SK-N-SH (cell line): ENCODE measurements around the gene SFPQ. TPM values are rescaled to one million over a fixed set of nuclear protein-coding genes. Genes with fewer than 3 reads are reported as not detected.

Source experiments
- CTCF ChIA-PET: fragments of 300-600, 350-600 bp; formaldehyde crosslinking; extraction: SDS; loops from one replicate; lab custom pipeline; 2021; lab: Yijun Ruan, JAX
- POLR2A ChIA-PET: fragments of 350-600 bp; sonication (Branson Sonifier 250); formaldehyde crosslinking; extraction: SDS; loops from one replicate; lab custom pipeline; 2020; ENCODE audit warnings: antibody characterized with exemption, inconsistent platforms; lab: Yijun Ruan, JAX
- DNase-seq: peaks from one replicate; pipeline ENCODE4 v3.0.0; 2012
- H2AFZ ChIP-seq: fragments of 200-600 bp; sonication (generic); 2 replicates; pipeline ENCODE4 v1.8.1; 2016; ENCODE audit warnings: antibody characterized with exemption, mild to moderate bottlenecking, low read depth
- H3F3A ChIP-seq: fragments of 200-600 bp; sonication (generic); replicated peaks from 2 replicates; pipeline ENCODE3; 2016; ENCODE audit warnings: antibody characterized with exemption, mild to moderate bottlenecking; ENCODE audit not compliant: insufficient read depth
- H3K27ac ChIP-seq, 2 experiments: fragments of 200-500 bp in 1 of 2; fragments of 200-600 bp in 1 of 2; sonication (Bioruptor generic) in 1 of 2; sonication (generic), shearing (Covaris generic) in 1 of 2; 2 replicates each; pipeline versions ENCODE4 v1.5.1 to v1.6.1; 2014 to 2016; ENCODE audit warnings: low read depth in 2 of 2, inconsistent platforms in 1 of 2, low read length in 1 of 2, mild to moderate bottlenecking in 1 of 2, mixed read lengths in 1 of 2
- H3K27me3 ChIP-seq: fragments of 200-600 bp; sonication (generic), shearing (Covaris generic); 2 replicates; pipeline ENCODE4 v1.6.1; 2016; ENCODE audit warnings: mixed run types; ENCODE audit not compliant: insufficient read depth
- H3K36me3 ChIP-seq, 2 experiments: fragments of 200-500 bp in 1 of 2; fragments of 200-600 bp in 1 of 2; sonication (Bioruptor generic) in 1 of 2; sonication (generic) in 1 of 2; replicated peaks in 1 of 2; 2 replicates each; pipeline versions ENCODE3 to v1.5.1; 2014 to 2016; ENCODE audit warnings: low read length in 1 of 2, mild to moderate bottlenecking in 1 of 2; ENCODE audit not compliant: insufficient read depth in 2 of 2, control insufficient read depth in 1 of 2
- H3K4me1 ChIP-seq, 2 experiments: fragments of 200-500 bp in 1 of 2; fragments of 200-600 bp in 1 of 2; sonication (Bioruptor generic) in 1 of 2; sonication (generic), shearing (Covaris generic) in 1 of 2; 2 replicates each; pipeline versions ENCODE4 v1.5.1 to v1.6.1; 2014 to 2016; ENCODE audit warnings: low read depth in 1 of 2, low read length in 1 of 2, mixed run types in 1 of 2; ENCODE audit not compliant: insufficient read depth in 2 of 2, control insufficient read depth in 1 of 2
- H3K4me2 ChIP-seq: fragments of 200-600 bp; sonication (generic), shearing (Covaris generic); 2 replicates; pipeline ENCODE4 v1.6.1; 2017; ENCODE audit warnings: mixed run types
- H3K4me3 ChIP-seq, 2 experiments: fragments of 200-500 bp in 1 of 2; fragments of 200-600 bp in 1 of 2; sonication (Bioruptor generic) in 1 of 2; sonication (generic), shearing (Covaris generic) in 1 of 2; 2 replicates each; pipeline versions ENCODE4 v1.5.1 to v1.8.1; 2014 to 2016; ENCODE audit warnings: low read depth in 2 of 2, inconsistent platforms in 1 of 2, low read length in 1 of 2, mild to moderate bottlenecking in 1 of 2, mixed read lengths in 1 of 2, moderate library complexity in 1 of 2
- H3K79me2 ChIP-seq: fragments of 200-600 bp; sonication (generic); 2 replicates; pipeline ENCODE4 v1.8.1; 2017; ENCODE audit warnings: mild to moderate bottlenecking; ENCODE audit not compliant: insufficient read depth
- H3K9ac ChIP-seq: fragments of 200-600 bp; sonication (generic); 2 replicates; pipeline ENCODE4 v1.6.1; 2017; ENCODE audit warnings: mixed run types
- H3K9me2 ChIP-seq: fragments of 200-600 bp; sonication (generic); 2 replicates; pipeline ENCODE4 v1.6.1; 2017; ENCODE audit warnings: mixed run types
- H3K9me3 ChIP-seq: fragments of 200-600 bp; sonication (generic); 2 replicates; pipeline ENCODE4 v1.6.1; 2017; ENCODE audit warnings: mixed run types, mild to moderate bottlenecking, moderate library complexity
- H4K20me1 ChIP-seq: fragments of 200-600 bp; sonication (generic); 2 replicates; pipeline ENCODE4 v1.6.1; 2017; ENCODE audit warnings: mild to moderate bottlenecking, mixed run types; ENCODE audit not compliant: insufficient read depth
- EP300 ChIP-seq, 2 experiments: IDR thresholded peaks; 2 replicates each; pipeline versions ENCODE4 v1.4.0 to v1.6.1; 2012; ENCODE audit warnings: borderline replicate concordance in 1 of 2, low read depth in 1 of 2, low read length in 1 of 2
- EZH2phosphoT487 ChIP-seq: fragments of 200-600 bp; sonication (generic); IDR thresholded peaks from 2 replicates; pipeline ENCODE4 v1.6.1; 2017; ENCODE audit warnings: low read depth, mixed run types, mild to moderate bottlenecking, antibody characterized with exemption, moderate library complexity, borderline replicate concordance
- FOSL2 ChIP-seq: IDR thresholded peaks from 2 replicates; pipeline ENCODE4 v1.4.0; 2012; ENCODE audit warnings: low read depth, mild to moderate bottlenecking, moderate library complexity, borderline replicate concordance
- FOXJ3 ChIP-seq: sonication (generic); formaldehyde crosslinking; IDR thresholded peaks from 2 replicates; pipeline ENCODE4 v1.5.1; 2020; ENCODE audit warnings: mild to moderate bottlenecking, missing genetic modification reagents
- GABPA ChIP-seq: IDR thresholded peaks from 2 replicates; pipeline ENCODE4 v1.4.0; 2012; ENCODE audit warnings: low read depth, mild to moderate bottlenecking
- GATA2 ChIP-seq: sonication (generic); formaldehyde crosslinking; IDR thresholded peaks from 2 replicates; pipeline ENCODE4 v1.5.0; 2020; ENCODE audit warnings: mild to moderate bottlenecking, missing genetic modification reagents
- MAX ChIP-seq: IDR thresholded peaks from 2 replicates; pipeline ENCODE4 v1.4.0; 2012; ENCODE audit warnings: low read depth
- NRF1 ChIP-seq: IDR thresholded peaks from 2 replicates; pipeline ENCODE4 v1.6.1; 2012; ENCODE audit warnings: low read depth, mild to moderate bottlenecking, low read length
- POLR2AphosphoS5 ChIP-seq: IDR thresholded peaks from 2 replicates; pipeline ENCODE4 v1.6.1; 2012; ENCODE audit warnings: low read depth, low read length
- RAD21 ChIP-seq: IDR thresholded peaks from 2 replicates; pipeline ENCODE4 v1.6.1; 2012; ENCODE audit warnings: mild to moderate bottlenecking, low read length
- RFX5 ChIP-seq: IDR thresholded peaks from 2 replicates; pipeline ENCODE4 v1.6.1; 2012; ENCODE audit warnings: mild to moderate bottlenecking, improper control_type of control experiment, low read length
- SIN3A ChIP-seq: IDR thresholded peaks from 2 replicates; pipeline ENCODE4 v1.6.1; 2012; ENCODE audit warnings: low read depth, mild to moderate bottlenecking, low read length, moderate library complexity, borderline replicate concordance
- TCF12 ChIP-seq: IDR thresholded peaks from 2 replicates; pipeline ENCODE4 v1.4.0; 2012
- USF1 ChIP-seq: IDR thresholded peaks from 2 replicates; pipeline ENCODE4 v1.4.0; 2012; ENCODE audit warnings: low read depth, borderline replicate concordance
- ZBTB33 ChIP-seq: IDR thresholded peaks from 2 replicates; pipeline ENCODE4 v1.4.0; 2012; ENCODE audit warnings: low read depth, borderline replicate concordance
- WGBS: methylation state at CpG from one replicate; pipeline ENCODE4 v1.1.6; 2017; ENCODE audit warnings: low lambda C conversion rate; 5-methylcytosine and 5-hydroxymethylcytosine counted together
- polyA plus RNA-seq, 3 experiments: library from polyadenylated mRNA; depleted of rRNA; stranded (reverse); fragments of >200 nt; gene quantifications; 2 replicates each; pipeline ENCODE4 v1.2.3, GENCODE V29; 2012
- TF ChIP-seq, protein P1 (sequence below): IDR thresholded peaks from 2 replicates; pipeline ENCODE4; 2012

The SFPQ gene
- polyA plus RNA-seq, 1 of the 3 experiments (the other 2 are of a cell fraction), result 85.6 TPM

DNA sequence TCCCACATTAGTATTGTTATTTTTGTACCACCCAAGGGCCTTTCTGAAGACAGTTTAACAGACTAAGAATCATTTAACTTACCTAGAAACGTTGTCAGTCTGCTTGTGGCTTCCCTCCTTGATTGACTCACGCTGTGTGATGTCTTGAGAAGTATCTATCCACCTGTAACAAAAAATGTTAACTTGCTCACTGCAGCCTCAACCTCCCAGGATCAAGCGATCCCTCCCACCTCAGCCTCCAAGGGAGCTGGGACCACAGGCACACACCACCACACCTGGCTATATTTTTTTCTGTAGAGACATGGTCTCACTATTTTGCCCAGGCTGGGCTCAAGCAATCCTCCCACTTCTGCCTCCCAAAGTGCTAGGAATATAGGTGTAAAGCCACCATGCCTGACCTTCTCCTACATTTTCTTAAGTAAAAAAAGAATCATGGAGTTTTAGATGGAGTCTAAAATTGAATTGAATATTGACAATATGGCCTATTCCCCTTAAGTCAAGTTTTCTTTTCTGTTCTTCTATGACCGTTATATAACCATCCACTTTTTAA lies 15.6 kb downstream of the SFPQ start:
- Histone ChIP-seq H3K4me3 (no peak overlapping the region), H3K36me3 (peaks cover 69 to 76% of the 10 kb centered on the region in 2 experiments), H3K9me2 (no peaks in the 10 kb centered on the region; the same call in 1 of the 2 replicates), H3K27ac (peak overlapping the region in 1 of 2 experiments; percentile 8; a peak in 1 of 4 replicates), H3K27me3 (no peaks in the 10 kb centered on the region), H4K20me1 (peaks cover 86% of the 10 kb centered on the region), H2AFZ (no peak overlapping the region), H3K4me1 (peaks cover 0 to 6% of the 10 kb centered on the region in 2 experiments; a peak in 2 of 4 replicates), H3F3A (peaks cover 85% of the 10 kb centered on the region), H3K79me2 (peaks cover 47% of the 10 kb centered on the region), H3K4me2 (no peak overlapping the region), H3K9me3 (no peaks in the 10 kb centered on the region), H3K9ac (no peak overlapping the region)
- DNase-seq, result no peak
- 93% methylated on average over 4 of the region's 4 CpGs for WGBS
- ChIA-PET POLR2A (interaction anchor here (0.7 kb wide), 1 partner anchor 886 kb away, joined by 4 read pairs; no protein-coding TSS in a partner anchor), CTCF (interaction anchor here (0.9 kb wide), 1 partner anchor 13 kb away, joined by 3 read pairs; no protein-coding TSS in a partner anchor)
- TF ChIP-seq, protein P1, sequence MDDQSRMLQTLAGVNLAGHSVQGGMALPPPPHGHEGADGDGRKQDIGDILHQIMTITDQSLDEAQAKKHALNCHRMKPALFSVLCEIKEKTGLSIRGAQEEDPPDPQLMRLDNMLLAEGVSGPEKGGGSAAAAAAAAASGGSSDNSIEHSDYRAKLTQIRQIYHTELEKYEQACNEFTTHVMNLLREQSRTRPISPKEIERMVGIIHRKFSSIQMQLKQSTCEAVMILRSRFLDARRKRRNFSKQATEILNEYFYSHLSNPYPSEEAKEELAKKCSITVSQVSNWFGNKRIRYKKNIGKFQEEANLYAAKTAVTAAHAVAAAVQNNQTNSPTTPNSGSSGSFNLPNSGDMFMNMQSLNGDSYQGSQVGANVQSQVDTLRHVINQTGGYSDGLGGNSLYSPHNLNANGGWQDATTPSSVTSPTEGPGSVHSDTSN, result no peak
- TF ChIP-seq RFX5 (no peak), FOSL2 (no peak), TCF12 (no peak), SIN3A (no peak), EP300 (IDR thresholded peaks at IDR 0.05; ENCODE audit: borderline replicate concordance in 1 of 2, low read depth in 1 of 2, low read length in 1 of 2) (no peak), NRF1 (no peak), EZH2phosphoT487 (no peak), USF1 (no peak), GATA2 (CRISPR knock-in tag) (no peak), POLR2AphosphoS5 (no peak), RAD21 (no peak)

DNA sequence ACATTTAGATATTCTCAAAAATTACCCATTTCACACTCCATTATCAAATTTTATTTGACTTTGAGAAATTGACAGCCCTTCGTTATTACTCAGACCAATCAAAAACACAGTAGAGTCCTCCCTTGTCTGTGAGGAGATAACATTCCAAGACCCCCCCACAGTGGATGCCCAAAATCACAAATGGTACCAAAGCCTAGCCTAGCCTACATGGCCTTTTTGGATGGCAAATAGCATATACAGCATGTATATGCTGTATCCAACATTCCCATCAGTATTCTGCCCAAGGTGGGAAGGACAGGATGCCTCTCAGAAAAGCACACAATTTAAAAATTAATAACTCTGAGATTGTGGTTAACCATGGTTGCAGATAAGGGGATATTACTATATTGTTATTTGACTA lies 17.3 kb downstream of the SFPQ start:
- Histone ChIP-seq H3F3A (peaks cover 71% of the 10 kb centered on the region), H3K9me2 (no peaks in the 10 kb centered on the region; the same call in 1 of the 2 replicates), H3K4me1 (no peaks in the 10 kb centered on the region; a peak in 2 of 4 replicates), H3K79me2 (peaks cover 30% of the 10 kb centered on the region), H3K9ac (no peak overlapping the region), H3K36me3 (peaks cover 52 to 58% of the 10 kb centered on the region in 2 experiments), H3K4me2 (no peak overlapping the region), H3K27me3 (no peaks in the 10 kb centered on the region), H3K9me3 (no peaks in the 10 kb centered on the region), H3K4me3 (no peak overlapping the region), H3K27ac (no peak overlapping the region), H2AFZ (no peak overlapping the region), H4K20me1 (peaks cover 69% of the 10 kb centered on the region)
- POLR2A ChIA-PET, result interaction anchor here (0.8 kb wide), 1 partner anchor 23 kb away, joined by 3 read pairs; no protein-coding TSS in a partner anchor
- WGBS, result 94% methylated on average over 1 of the region's 1 CpG
- no peak for DNase-seq
- TF ChIP-seq USF1 (no peak), MAX (no peak), GABPA (no peak), FOXJ3 (no peak), RFX5 (no peak), POLR2AphosphoS5 (peak; percentile 56), ZBTB33 (no peak)
- CTCF ChIA-PET, result no interaction called here
